Coronary artery (tissue), 2 donors: ENCODE results near the gene TMEM200C.

Experiments
- DNase-seq: peaks from one replicate; pipeline ENCODE4 v3.0.0-alpha.2; 2017; ENCODE audit warnings: low spot score
- H3K27ac ChIP-seq, 2 donors: fragments of 200-600 bp; sonication (generic); one replicate each; pipeline ENCODE4 v1.5.1; 2016 to 2019
- H3K4me3 ChIP-seq: fragments of 200-600 bp; sonication (generic); 2 replicates; pipeline ENCODE4 v1.5.1; 2016; ENCODE audit warnings: mild to moderate bottlenecking, moderate library complexity
- TF ChIP-seq, protein P1 (sequence below): fragments of 200-600 bp; sonication (generic); IDR thresholded peaks from one replicate; pipeline ENCODE4 v1.5.1; 2019; ENCODE audit warnings: antibody characterized with exemption

TMEM200C gene

DNA sequence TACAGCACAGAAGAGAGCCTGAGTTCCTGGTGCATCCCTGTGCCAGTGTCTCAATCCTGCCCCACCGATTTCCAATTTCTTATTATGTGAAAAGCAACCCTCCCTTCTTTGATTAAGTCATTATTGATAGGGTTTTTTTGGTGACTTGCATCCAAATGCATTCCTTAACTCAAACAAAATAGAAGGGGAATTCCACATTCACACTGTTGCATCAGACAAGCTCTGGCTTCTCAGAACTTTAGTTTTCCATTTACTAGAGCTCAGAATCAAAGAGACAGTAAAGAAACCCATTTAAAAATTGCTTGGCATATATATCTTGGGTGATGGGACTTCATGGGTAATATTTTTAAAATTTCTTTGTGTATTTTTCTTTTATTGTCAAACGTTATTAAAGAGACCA lies 13.8 kb upstream of the TMEM200C start:
- Histone ChIP-seq H3K27ac (no peak overlapping the region), H3K4me3 (no peak overlapping the region)
- TF ChIP-seq, protein P1, sequence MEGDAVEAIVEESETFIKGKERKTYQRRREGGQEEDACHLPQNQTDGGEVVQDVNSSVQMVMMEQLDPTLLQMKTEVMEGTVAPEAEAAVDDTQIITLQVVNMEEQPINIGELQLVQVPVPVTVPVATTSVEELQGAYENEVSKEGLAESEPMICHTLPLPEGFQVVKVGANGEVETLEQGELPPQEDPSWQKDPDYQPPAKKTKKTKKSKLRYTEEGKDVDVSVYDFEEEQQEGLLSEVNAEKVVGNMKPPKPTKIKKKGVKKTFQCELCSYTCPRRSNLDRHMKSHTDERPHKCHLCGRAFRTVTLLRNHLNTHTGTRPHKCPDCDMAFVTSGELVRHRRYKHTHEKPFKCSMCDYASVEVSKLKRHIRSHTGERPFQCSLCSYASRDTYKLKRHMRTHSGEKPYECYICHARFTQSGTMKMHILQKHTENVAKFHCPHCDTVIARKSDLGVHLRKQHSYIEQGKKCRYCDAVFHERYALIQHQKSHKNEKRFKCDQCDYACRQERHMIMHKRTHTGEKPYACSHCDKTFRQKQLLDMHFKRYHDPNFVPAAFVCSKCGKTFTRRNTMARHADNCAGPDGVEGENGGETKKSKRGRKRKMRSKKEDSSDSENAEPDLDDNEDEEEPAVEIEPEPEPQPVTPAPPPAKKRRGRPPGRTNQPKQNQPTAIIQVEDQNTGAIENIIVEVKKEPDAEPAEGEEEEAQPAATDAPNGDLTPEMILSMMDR: no peak
- no peak for DNase-seq

DNA sequence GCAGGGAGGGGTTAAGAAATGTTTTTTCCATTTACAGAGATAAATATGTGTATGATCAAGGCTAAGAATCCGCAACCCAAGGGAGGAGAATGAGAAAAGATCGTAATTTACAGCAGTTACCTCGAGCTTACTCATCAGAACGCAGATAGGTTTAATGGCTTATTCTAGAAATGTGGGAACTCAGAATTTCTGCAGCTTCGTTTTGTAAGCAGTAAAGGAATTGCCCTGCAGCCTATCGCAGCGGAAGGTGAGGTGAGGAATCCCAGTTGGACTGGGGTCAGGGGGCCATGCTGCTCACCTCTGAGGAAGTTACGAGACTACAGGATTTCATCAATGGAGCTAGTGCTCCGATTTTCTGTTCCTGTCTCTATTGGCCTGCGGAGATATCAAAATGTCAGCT lies 8.1 kb upstream of the TMEM200C start:
- TF ChIP-seq, protein P1: no peak
- Histone ChIP-seq H3K27ac (no peak overlapping the region), H3K4me3 (no peak overlapping the region)
- no peak for DNase-seq

DNA sequence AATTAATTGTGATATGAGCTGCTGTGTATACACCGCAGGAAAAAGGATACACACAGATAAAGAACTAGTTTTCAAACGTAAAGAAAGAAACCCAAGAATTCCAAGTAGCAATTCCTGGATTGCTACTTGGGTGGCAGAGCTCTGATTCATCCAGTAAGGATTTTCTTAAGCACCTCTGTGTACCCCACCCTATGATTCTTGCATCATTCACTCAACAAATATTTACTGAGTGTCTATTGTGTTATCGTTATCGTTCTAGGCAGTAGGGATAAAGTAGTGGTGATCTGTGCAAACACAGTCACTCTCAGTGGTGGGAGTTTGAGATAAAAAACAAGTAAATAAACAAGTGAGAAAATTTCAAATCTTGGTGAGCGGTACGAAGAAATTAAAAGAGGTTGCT lies 4.9 kb upstream of the TMEM200C start:
- TF ChIP-seq, protein P1: no peak
- no peak for DNase-seq
- H3K27ac ChIP-seq: no peak overlapping the region
- H3K4me3 ChIP-seq: no peak overlapping the region

DNA sequence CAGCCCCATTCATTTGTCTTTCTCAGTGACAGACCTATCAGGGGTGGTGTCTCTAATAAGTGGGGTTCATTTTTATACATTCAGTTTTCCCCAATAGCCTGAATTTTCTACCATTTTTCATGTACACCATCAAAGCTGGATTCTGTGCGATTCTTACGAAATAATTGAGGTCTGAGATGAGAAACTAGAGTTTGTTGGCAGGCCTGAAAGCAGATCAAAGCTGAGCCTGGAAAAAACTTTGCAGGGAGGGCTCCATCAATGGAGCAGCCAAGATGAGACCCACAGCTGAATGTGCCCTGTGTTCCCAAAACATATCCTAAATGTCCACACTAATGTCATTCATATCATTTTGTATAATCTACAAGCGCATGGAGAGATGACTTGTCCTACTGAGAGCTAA lies 4.5 kb upstream of the TMEM200C start:
- TF ChIP-seq, protein P1: no peak
- no peak overlapping the region for H3K27ac ChIP-seq
- DNase-seq: no peak
- no peak overlapping the region for H3K4me3 ChIP-seq

DNA sequence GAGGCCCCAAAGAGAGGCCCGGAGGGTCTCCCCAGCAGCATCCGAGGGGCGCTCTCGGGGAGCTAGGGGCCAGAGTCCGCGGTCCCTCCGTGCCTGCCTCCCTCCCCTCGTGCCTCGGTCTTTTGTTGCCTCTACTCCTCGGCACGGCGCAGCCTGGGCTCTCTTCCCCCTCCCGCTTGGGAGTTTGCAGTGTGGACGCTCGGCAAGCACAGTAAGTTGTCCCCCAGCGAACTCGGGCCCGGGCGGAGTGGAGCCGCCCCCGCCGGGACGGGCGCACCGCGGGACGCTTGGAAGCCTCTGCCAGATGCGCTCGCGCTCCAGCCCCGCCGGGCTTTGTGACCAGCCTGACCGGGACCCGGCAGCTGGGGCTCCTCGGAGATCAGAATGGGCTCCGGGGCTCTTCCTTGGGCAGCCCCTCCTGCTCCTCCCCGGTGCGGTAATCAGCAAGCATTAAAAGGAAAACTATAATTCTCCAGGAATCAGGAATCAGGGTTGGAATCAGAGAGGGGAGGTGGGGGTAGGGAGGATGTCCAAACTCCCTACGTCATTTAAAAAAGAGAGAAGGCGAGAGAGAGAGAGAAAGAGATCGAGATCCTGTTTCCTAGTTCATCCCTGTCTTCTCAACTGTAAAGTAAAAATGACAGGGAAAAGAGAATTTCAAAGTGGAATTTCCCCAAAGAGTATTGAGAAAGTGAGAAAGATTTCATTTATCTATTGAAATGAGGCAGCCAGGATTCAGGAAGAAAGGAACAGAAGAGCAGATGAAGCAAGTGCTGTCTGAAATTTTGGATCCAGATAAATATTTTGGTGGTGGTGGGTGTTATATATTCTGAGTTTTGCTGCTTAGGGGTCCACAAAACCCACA lies 786 bp upstream of the TMEM200C start:
- no peak overlapping the region for H3K27ac ChIP-seq
- TF ChIP-seq, protein P1: no peak
- peak; percentile 75 for DNase-seq
- H3K4me3 ChIP-seq: peak overlapping the region; percentile 70

DNA sequence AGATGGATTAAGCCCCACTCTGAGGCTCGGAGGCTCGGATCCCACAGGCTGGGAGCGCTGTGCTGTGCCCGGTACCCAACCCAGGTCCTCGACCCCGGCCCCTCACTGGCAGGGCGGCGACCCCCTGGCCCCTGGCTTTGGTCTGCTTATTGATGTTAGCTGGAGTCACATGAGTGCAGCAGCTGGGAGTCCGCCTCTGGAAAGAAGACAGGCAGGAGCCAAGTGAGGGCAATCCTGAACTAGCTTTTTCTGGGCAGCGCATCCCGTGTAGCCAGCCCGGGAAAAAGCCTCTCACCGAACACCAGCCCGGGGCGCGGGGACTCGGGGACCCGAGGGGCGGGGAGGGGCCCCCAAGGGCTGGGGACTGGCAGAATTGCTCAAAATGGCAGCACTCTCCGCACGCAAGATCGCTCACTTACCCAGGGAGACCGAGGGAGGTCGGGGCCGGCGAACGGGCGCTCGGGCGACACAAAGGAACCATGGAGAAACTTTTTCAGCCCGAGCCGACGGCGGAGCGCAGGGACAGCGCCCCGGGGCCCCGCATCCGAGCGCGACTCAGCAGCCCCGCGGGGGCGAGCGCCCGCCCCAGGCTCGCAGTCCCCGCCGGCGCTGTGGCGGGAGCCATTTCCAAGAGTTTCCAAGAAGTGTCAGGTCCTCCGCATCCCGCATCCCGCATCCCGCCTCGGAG lies 567 bp downstream of the TMEM200C start:
- Histone ChIP-seq H3K4me3 (peak overlapping the region; percentile 70), H3K27ac (no peak overlapping the region)
- TF ChIP-seq, protein P1: no peak
- no peak for DNase-seq
